K562 (cell line): ENCODE data around the gene C19orf44. TPM values are rescaled to one million over a fixed set of nuclear protein-coding genes. Genes with fewer than 3 reads are reported as not detected.

Source experiments
- ATF4 ChIP-seq: fragments of 450-650 bp; formaldehyde crosslinking; IDR thresholded peaks from 2 replicates; pipeline ENCODE4 v1.4.0; 2022; ENCODE audit warnings: mild to moderate bottlenecking, moderate library complexity
- BACH1 ChIP-seq: fragments of 200-800 bp; sonication (Bioruptor generic); IDR thresholded peaks from 2 replicates; pipeline ENCODE4 v1.6.1; 2016; ENCODE audit warnings: missing genetic modification characterization, missing compliant biosample characterization
- BRF1 ChIP-seq: IDR thresholded peaks from 3 replicates; pipeline ENCODE4 v1.6.1; 2011; ENCODE audit warnings: borderline replicate concordance, mild to moderate bottlenecking; ENCODE audit not compliant: insufficient read length; ENCODE audit errors: extremely low read depth
- E2F1 ChIP-seq: sonication (generic); formaldehyde crosslinking; IDR thresholded peaks from 2 replicates; pipeline ENCODE4 v1.8.1; 2023; ENCODE audit warnings: mild to moderate bottlenecking, missing genetic modification reagents, moderate library complexity
- ELF4 ChIP-seq: fragments of 450-650 bp; formaldehyde crosslinking; IDR thresholded peaks from 2 replicates; pipeline ENCODE4 v1.4.0; 2022; ENCODE audit warnings: missing genetic modification characterization
- ETS2 ChIP-seq: IDR thresholded peaks from 2 replicates; pipeline ENCODE4 v1.6.1; 2016; ENCODE audit warnings: borderline replicate concordance, missing genetic modification characterization, mild to moderate bottlenecking, moderate library complexity, missing compliant biosample characterization; ENCODE audit not compliant: poor library complexity, severe bottlenecking
- IRF9 ChIP-seq: fragments of 450-650 bp; IDR thresholded peaks from 2 replicates; pipeline ENCODE4 v1.6.1; 2016; ENCODE audit warnings: missing biosample characterization, missing genetic modification characterization
- KLF13 ChIP-seq: fragments of 450-650 bp; IDR thresholded peaks from 2 replicates; pipeline ENCODE4 v1.6.1; 2016; ENCODE audit warnings: missing genetic modification characterization, low read depth, mild to moderate bottlenecking, missing compliant biosample characterization, moderate library complexity, borderline replicate concordance
- LCOR ChIP-seq: sonication (generic); formaldehyde crosslinking; IDR thresholded peaks from 2 replicates; pipeline ENCODE4 v1.8.0; 2022; ENCODE audit warnings: mild to moderate bottlenecking, missing genetic modification reagents
- MAX ChIP-seq: sonication (generic); formaldehyde crosslinking; IDR thresholded peaks from 2 replicates; pipeline ENCODE4 v1.9.0; 2022; ENCODE audit warnings: mild to moderate bottlenecking, missing genetic modification reagents
- PKNOX1 ChIP-seq: fragments of 450-650 bp; IDR thresholded peaks from 2 replicates; pipeline ENCODE4 v1.6.1; 2016
- POLR2B ChIP-seq: fragments of 450-650 bp; IDR thresholded peaks from 2 replicates; pipeline ENCODE4 v1.6.1; 2018; ENCODE audit warnings: low read depth; ENCODE audit not compliant: partially characterized antibody
- RBFOX2 ChIP-seq: fragments of 200-400 bp; formaldehyde crosslinking; IDR thresholded peaks from 2 replicates; pipeline ENCODE4 v1.6.1; 2017; ENCODE audit warnings: low read depth, mild to moderate bottlenecking, low read length, moderate library complexity
- TBP ChIP-seq: optimal IDR thresholded peaks from 2 replicates; pipeline ENCODE3; 2011; ENCODE audit warnings: low read depth, low read length, improper control_type of control experiment
- ZBTB11 ChIP-seq, 3 experiments: fragments of 200-800 bp in 1 of 3; fragments of 250-450 bp in 1 of 3; fragments of 450-650 bp in 1 of 3; sonication (Bioruptor Pico) in 1 of 3; sonication (Bioruptor generic) in 1 of 3; formaldehyde crosslinking in 1 of 3; IDR thresholded peaks; 2 replicates each; pipeline versions ENCODE4 v1.6.1 to v1.8.0; 2016 to 2022; ENCODE audit warnings: mild to moderate bottlenecking in 2 of 3, missing genetic modification characterization in 2 of 3, missing compliant biosample characterization in 1 of 3, moderate library complexity in 1 of 3
- ZNF212 ChIP-seq: fragments of 450-650 bp; formaldehyde crosslinking; IDR thresholded peaks from 2 replicates; pipeline ENCODE4 v1.4.0; 2020; ENCODE audit warnings: mild to moderate bottlenecking
- ZNF232 ChIP-seq: sonication (generic); formaldehyde crosslinking; IDR thresholded peaks from 2 replicates; pipeline ENCODE4 v1.8.0; 2022; ENCODE audit warnings: mild to moderate bottlenecking, missing genetic modification reagents
- polyA plus RNA-seq, 8 experiments: library from polyadenylated mRNA; depleted of rRNA in 4 of 8; stranded (reverse) in 5 of 8; unstranded in 3 of 8; fragments of >200 nt; fragmentation: Nextera tagmentation in 2 of 8; fragmentation: Illumina TruSeq in 1 of 8; extraction: Ambion mirVana in 2 of 8; extraction: Trizol in 1 of 8; gene quantifications; 2 replicates each; pipeline versions ENCODE4 v1.2.1 to v1.2.3, GENCODE V29; 2011 to 2014; ENCODE audit warnings: inconsistent platforms in 1 of 8, missing spikeins in 1 of 8
- total RNA-seq, 7 experiments: library from RNA; depleted of rRNA in 6 of 7; stranded (reverse); fragments of >200 nt in 6 of 7; fragmentation: Illumina TruSeq in 2 of 7; extraction: Trizol in 2 of 7; gene quantifications; 2 replicates each; pipeline versions ENCODE4 v1.2.1 to v1.2.3, GENCODE V29; 2011 to 2021; ENCODE audit warnings: low replicate concordance in 1 of 7

The C19orf44 gene
- total and polyA plus RNA-seq, 9 of the 15 experiments (the other 6 are each of a cell fraction or from before 2014, with no cell fraction given), result 0.41 to 7.7 (median 3.5) TPM

GRCh38 chr19:16495982-16496612 lies at the start of gene C19orf44, which contains the start of gene CALR3 (continued):
- TF ChIP-seq BACH1 (tag) (peak; percentile 86; the same call in 1 of the 2 replicates), BRF1 (no peak), IRF9 (tag) (no peak), KLF13 (tag) (peak; percentile 63; the same call in 1 of the 2 replicates), ETS2 (no peak), ATF4 (CRISPR knock-in tag) (0 out of 2 replicates have a peak, but pooled peaks have one; percentile 21), TBP (peak; percentile 63), PKNOX1 (peak; percentile 94), ZNF232 (CRISPR knock-in tag) (no peak), LCOR (CRISPR knock-in tag) (peak; percentile 62; the same call in 1 of the 2 replicates), ZNF212 (CRISPR knock-in tag) (no peak), ELF4 (0 out of 2 replicates have a peak, but pooled peaks have one; percentile 11), ZBTB11 (CRISPR knock-in tag; IDR thresholded peaks at IDR 0.05) (peak in 1 of 3 experiments; percentile 88; a peak in 2 of 6 replicates), E2F1 (0 out of 2 replicates have a peak, but pooled peaks have one; percentile 54), RBFOX2 (peak; percentile 91), MAX (peak; percentile 66), POLR2B (no peak)
